Osteocyte (in vitro differentiated cells): ENCODE results near the gene SDCBP2. TPM values are rescaled to one million over a fixed set of nuclear protein-coding genes. Genes with fewer than 3 reads are reported as not detected.

Source experiments
- DNase-seq: peaks from one replicate; pipeline ENCODE4 v3.0.0; 2021; ENCODE audit warnings: mixed read lengths; ENCODE audit not compliant: unreplicated experiment; ENCODE audit errors: extremely low spot score
- H3K27ac Mint-ChIP-seq: one replicate; pipeline ENCODE4 v1.8.0; 2021; ENCODE audit warnings: mild to moderate bottlenecking, mixed read lengths; ENCODE audit not compliant: unreplicated experiment
- H3K27me3 Mint-ChIP-seq: one replicate; pipeline ENCODE4 v1.8.0; 2021; ENCODE audit warnings: mixed read lengths; ENCODE audit not compliant: unreplicated experiment
- H3K36me3 Mint-ChIP-seq: one replicate; pipeline ENCODE4 v1.8.0; 2021; ENCODE audit warnings: mixed read lengths; ENCODE audit not compliant: unreplicated experiment
- H3K4me1 Mint-ChIP-seq: one replicate; pipeline ENCODE4 v1.8.0; 2021; ENCODE audit warnings: mixed read lengths; ENCODE audit not compliant: unreplicated experiment
- H3K4me3 Mint-ChIP-seq: one replicate; pipeline ENCODE4 v1.8.0; 2021; ENCODE audit warnings: mild to moderate bottlenecking, moderate library complexity, mixed read lengths; ENCODE audit not compliant: unreplicated experiment
- H3K9me3 Mint-ChIP-seq: one replicate; pipeline ENCODE4 v1.8.0; 2021; ENCODE audit warnings: mixed read lengths; ENCODE audit not compliant: unreplicated experiment
- CTCF ChIP-seq: fragments of 200-600 bp; sonication (generic); IDR thresholded peaks from 2 replicates; pipeline ENCODE4 v1.5.0; 2021; ENCODE audit warnings: antibody characterized with exemption, mild to moderate bottlenecking, moderate library complexity
- total RNA-seq: library from RNA; stranded (reverse); gene quantifications from 2 replicates; pipeline ENCODE4 v1.2.1, GENCODE V29; 2021

The SDCBP2 gene
- total RNA-seq, 1 donor from 2014 or later, result 0.97 TPM

- Mint-ChIP-seq H3K27ac (no peak overlapping the region), H3K9me3 (no peaks in the 10 kb centered on the region), H3K4me1 (no peaks in the 10 kb centered on the region), H3K4me3 (no peak overlapping the region), H3K27me3 (no peaks in the 10 kb centered on the region), H3K36me3 (peaks cover 33% of the 10 kb centered on the region)
- DNase-seq, result no peak
- TF ChIP-seq CTCF, result no peak
Observed at GRCh38 chr20:1360094-1360846, 31.3 kb upstream of the SDCBP2 start.

DNA sequence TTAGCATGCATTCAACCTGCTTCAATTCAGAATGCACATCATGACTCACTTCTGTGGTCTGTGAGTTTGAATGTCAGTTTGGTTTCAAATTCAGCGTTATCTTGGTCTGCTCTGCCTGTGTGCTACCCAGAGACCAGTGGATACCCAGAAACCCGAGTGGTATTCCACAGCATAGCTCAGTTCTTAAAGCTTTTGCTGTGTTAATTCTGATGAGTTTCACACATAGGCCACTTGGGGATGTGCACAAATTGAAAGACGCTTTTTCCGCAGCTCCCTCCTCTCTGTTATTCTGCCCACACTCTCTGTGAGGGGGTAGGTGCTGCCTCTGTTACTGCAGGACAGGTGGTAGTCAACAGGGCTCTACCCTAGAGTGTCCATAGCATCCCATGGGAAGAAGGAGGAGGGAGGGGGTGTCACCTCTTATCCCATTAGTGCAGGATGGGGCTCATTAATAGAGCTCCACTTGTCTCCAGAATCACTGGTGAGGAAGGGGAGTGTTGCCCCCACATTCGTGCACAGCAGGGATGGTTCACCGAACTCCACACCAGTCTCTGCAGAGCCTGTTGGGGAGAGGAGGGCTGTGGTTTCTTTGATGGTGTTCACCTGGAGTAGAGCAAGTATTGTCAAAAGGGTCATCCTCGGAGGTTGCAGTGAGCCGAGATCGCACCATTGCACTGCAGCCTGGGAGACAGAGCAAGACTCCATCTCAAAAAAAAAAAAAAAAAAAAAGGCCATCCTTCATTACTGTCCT is 29.2 kb upstream of the SDCBP2 start:
- H3K27me3 Mint-ChIP-seq, result no peaks in the 10 kb centered on the region
- H3K27ac Mint-ChIP-seq, result no peak overlapping the region
- no peaks in the 10 kb centered on the region for H3K4me1 Mint-ChIP-seq
- H3K36me3 Mint-ChIP-seq, result peaks cover 55% of the 10 kb centered on the region
- DNase-seq, result no peak
- H3K9me3 Mint-ChIP-seq, result peaks cover 11% of the 10 kb centered on the region
- H3K4me3 Mint-ChIP-seq, result no peak overlapping the region
- TF ChIP-seq CTCF, result no peak

- TF ChIP-seq CTCF, result no peak
- H3K27ac Mint-ChIP-seq, result no peak overlapping the region
- no peak for DNase-seq
- H3K27me3 Mint-ChIP-seq, result no peaks in the 10 kb centered on the region
- peaks cover 27% of the 10 kb centered on the region for H3K9me3 Mint-ChIP-seq
- H3K4me3 Mint-ChIP-seq, result no peak overlapping the region
- peaks cover 3% of the 10 kb centered on the region for H3K4me1 Mint-ChIP-seq
- peaks cover 63% of the 10 kb centered on the region for H3K36me3 Mint-ChIP-seq
Observed at GRCh38 chr20:1353956-1354355, 25.0 kb upstream of the SDCBP2 start.

DNA sequence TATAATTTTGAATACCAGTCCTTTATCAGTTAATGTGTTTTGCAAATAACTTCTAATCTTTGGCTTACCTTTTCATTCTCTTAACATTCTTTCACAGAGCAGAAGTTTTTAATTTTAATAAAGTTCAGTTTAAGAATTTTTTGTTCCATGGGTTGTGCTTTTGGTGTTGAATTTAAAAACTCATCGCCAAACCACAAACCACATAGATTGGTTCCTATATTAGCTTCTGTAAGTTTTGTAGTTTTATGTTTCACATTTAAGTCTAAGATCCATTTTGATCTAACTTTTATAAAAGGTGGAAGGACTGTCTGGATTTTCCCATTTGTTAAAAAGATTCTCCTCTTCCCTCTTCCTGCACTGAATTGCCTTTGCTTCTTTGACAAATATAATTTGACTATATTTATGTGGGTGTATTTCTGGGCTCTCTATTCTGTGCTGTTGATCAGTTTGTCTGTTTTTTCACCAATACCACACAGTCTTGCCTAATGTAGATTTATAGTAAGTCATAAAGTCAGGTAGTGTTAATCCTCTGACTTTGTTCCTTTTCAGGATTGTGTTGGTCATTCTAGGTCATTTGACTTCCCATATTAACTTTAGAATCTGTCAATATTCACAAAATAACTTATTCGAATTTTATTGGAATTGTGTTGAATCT is 17.5 kb upstream of the SDCBP2 start:
- Mint-ChIP-seq H3K4me1 (peaks cover 7% of the 10 kb centered on the region), H3K36me3 (peaks cover 20% of the 10 kb centered on the region), H3K9me3 (peaks cover 39% of the 10 kb centered on the region), H3K4me3 (no peak overlapping the region), H3K27ac (no peak overlapping the region), H3K27me3 (no peaks in the 10 kb centered on the region)
- no peak for DNase-seq
- TF ChIP-seq CTCF, result no peak

DNA sequence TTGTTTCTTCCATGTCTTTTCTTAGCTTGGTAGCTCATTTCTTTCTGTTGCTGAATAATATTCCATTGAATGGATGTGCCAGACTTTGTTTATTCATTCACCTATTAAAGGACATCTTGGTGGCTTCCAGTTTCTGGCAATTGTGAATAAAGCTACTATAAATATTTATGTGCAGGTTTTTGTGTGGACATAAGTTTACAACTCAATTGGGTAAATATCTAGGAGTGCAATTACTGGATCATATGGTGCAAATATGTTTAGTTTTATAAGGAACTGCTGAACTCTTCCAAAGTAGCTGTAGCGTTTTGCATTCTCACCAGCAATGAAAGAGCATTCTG is 16.8 kb upstream of the SDCBP2 start:
- no peak overlapping the region for H3K27ac Mint-ChIP-seq
- H3K9me3 Mint-ChIP-seq, result peaks cover 32% of the 10 kb centered on the region
- TF ChIP-seq CTCF, result no peak
- no peak for DNase-seq
- peaks cover 13% of the 10 kb centered on the region for H3K36me3 Mint-ChIP-seq
- no peak overlapping the region for H3K4me3 Mint-ChIP-seq
- peaks cover 5% of the 10 kb centered on the region for H3K4me1 Mint-ChIP-seq
- no peaks in the 10 kb centered on the region for H3K27me3 Mint-ChIP-seq
